Measurements from ENCODE around the gene PRKCB.

DNA sequence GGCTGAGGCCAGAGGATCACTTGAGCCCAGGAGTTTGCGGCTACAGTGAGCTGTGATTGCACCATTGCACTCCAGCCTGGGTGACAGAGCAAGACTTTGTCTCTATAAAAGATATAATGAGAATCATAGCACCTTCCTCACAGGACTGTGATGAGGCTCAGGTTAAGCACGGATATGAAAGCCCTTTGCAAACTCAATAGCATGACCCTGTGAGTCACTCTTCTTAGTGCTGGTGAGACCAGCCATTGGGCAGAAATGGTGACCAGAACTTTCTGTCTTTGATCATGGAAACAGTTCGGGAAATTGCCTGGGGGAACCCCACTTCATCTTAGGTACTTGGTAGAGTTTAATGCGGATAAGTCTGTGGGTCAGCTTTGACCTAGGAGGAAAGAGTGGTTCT, 144.2 kb downstream of the PRKCB start:
- TF ChIP-seq TAF1 (IDR thresholded peaks at IDR 0.05; ENCODE audit: borderline replicate concordance, insufficient read depth, low read length) (no peak), POLR2AphosphoS5 (IDR thresholded peaks at IDR 0.05; ENCODE audit: low read depth, low read length) (no peak), SIN3A (IDR thresholded peaks at IDR 0.05; ENCODE audit: borderline replicate concordance, insufficient read depth, low read length) (no peak)
- TF ChIP-seq, protein P1, sequence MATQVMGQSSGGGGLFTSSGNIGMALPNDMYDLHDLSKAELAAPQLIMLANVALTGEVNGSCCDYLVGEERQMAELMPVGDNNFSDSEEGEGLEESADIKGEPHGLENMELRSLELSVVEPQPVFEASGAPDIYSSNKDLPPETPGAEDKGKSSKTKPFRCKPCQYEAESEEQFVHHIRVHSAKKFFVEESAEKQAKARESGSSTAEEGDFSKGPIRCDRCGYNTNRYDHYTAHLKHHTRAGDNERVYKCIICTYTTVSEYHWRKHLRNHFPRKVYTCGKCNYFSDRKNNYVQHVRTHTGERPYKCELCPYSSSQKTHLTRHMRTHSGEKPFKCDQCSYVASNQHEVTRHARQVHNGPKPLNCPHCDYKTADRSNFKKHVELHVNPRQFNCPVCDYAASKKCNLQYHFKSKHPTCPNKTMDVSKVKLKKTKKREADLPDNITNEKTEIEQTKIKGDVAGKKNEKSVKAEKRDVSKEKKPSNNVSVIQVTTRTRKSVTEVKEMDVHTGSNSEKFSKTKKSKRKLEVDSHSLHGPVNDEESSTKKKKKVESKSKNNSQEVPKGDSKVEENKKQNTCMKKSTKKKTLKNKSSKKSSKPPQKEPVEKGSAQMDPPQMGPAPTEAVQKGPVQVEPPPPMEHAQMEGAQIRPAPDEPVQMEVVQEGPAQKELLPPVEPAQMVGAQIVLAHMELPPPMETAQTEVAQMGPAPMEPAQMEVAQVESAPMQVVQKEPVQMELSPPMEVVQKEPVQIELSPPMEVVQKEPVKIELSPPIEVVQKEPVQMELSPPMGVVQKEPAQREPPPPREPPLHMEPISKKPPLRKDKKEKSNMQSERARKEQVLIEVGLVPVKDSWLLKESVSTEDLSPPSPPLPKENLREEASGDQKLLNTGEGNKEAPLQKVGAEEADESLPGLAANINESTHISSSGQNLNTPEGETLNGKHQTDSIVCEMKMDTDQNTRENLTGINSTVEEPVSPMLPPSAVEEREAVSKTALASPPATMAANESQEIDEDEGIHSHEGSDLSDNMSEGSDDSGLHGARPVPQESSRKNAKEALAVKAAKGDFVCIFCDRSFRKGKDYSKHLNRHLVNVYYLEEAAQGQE (IDR thresholded peaks at IDR 0.05; ENCODE audit: insufficient read depth in 1 of 2, low read depth in 2 of 2, low read length in 2 of 2), result no peak

Measured in PFSK-1 (cell line).